GM21529 (cell line): ENCODE measurements around the gene OR1M1.

ENCODE experiments used
- ATAC-seq: cut with Tn5 transposase; IDR thresholded peaks from one replicate; pipeline ENCODE4 v1.9.1; 2021; ENCODE audit not compliant: unreplicated experiment

The OR1M1 gene

GRCh38 chr19:9075064-9075949, 11.6 kb upstream of the OR1M1 start:
- ATAC-seq, result no peak

- ATAC-seq, result no peak
These were observed 10.0 kb upstream of the OR1M1 start for GRCh38 chr19:9076901-9077300.

- no peak for ATAC-seq
These were observed 8.2 kb upstream of the OR1M1 start for GRCh38 chr19:9078651-9079050.

- no peak for ATAC-seq
These were observed 20.5 kb downstream of the OR1M1 start, which contains the start of gene OR7G2 for GRCh38 chr19:9107375-9107774. TSS of gene OR7G2 (minus strand) at chr19:9107475. CDS start at chr19:9103243, 4,232 bp downstream.

GRCh38 chr19:9109959-9110358, 23.1 kb downstream of the OR1M1 start:
- ATAC-seq, result no peak

GRCh38 chr19:9115307-9115813, 28.5 kb downstream of the OR1M1 start, which contains the start of gene OR7G1:
TSS of gene OR7G1 (minus strand) at chr19:9115763. CDS start at chr19:9115763, 0 bp downstream.
- no peak for ATAC-seq

GRCh38 chr19:9116547-9116946, 29.7 kb downstream of the OR1M1 start:
- ATAC-seq, result no peak

- ATAC-seq, result no peak
These were observed 40.1 kb downstream of the OR1M1 start, which contains the start of gene OR7G3 for GRCh38 chr19:9126900-9127405. TSS of gene OR7G3 (minus strand) at chr19:9126950. CDS start at chr19:9126950, 0 bp downstream.

GRCh38 chr19:9128171-9128570, 41.3 kb downstream of the OR1M1 start:
- ATAC-seq, result no peak

GRCh38 chr19:9130965-9131364, 44.1 kb downstream of the OR1M1 start:
- no peak for ATAC-seq

- ATAC-seq, result no peak
These were observed 45.6 kb downstream of the OR1M1 start for GRCh38 chr19:9132422-9132821.

- no peak for ATAC-seq
These were observed 52.8 kb downstream of the OR1M1 start for GRCh38 chr19:9139609-9140158.

GRCh38 chr19:9140159-9140874, 53.5 kb downstream of the OR1M1 start, which contains the start of gene ZNF317:
TSS of gene ZNF317 (plus strand) at chr19:9140397. CDS start at chr19:9156017, 15,620 bp downstream.
- ATAC-seq, result peak; percentile 97

- no peak for ATAC-seq
These were observed 58.1 kb downstream of the OR1M1 start for GRCh38 chr19:9144920-9145319.
